Activated CD4-positive, alpha-beta memory T cell treated with anti-CD3 and anti-CD28 coated beads for 36 hours (primary cell): ENCODE results near the gene ECI1. TPM values are rescaled to one million over a fixed set of nuclear protein-coding genes. Genes with fewer than 3 reads are reported as not detected.

Experiments used
- CTCF ChIA-PET: fragments of 350-600 bp; sonication (Branson Sonifier 250); formaldehyde crosslinking; loops from one replicate; lab custom pipeline; 2021; ENCODE audit warnings: antibody characterized with exemption, inconsistent platforms; lab: Charles Lee
- POLR2A ChIA-PET: fragments of 350-600 bp; sonication (Branson Sonifier 250); formaldehyde crosslinking; loops from one replicate; lab custom pipeline; 2021; ENCODE audit warnings: antibody characterized with exemption; lab: Charles Lee
- DNase-seq: peaks from one replicate; pipeline ENCODE4 v3.0.0-alpha.2; 2020
- H3K27ac Mint-ChIP-seq: one replicate; pipeline ENCODE4 v1.8.0; 2021; ENCODE audit warnings: mixed read lengths
- H3K27me3 Mint-ChIP-seq: one replicate; pipeline ENCODE4 v1.8.0; 2021; ENCODE audit warnings: mixed read lengths
- H3K36me3 Mint-ChIP-seq: one replicate; pipeline ENCODE4 v1.8.0; 2021; ENCODE audit warnings: mixed read lengths
- H3K4me1 Mint-ChIP-seq: one replicate; pipeline ENCODE4 v1.8.0; 2021; ENCODE audit warnings: low read depth, mixed read lengths
- H3K4me3 Mint-ChIP-seq: one replicate; pipeline ENCODE4 v1.8.0; 2021; ENCODE audit warnings: mild to moderate bottlenecking, mixed read lengths
- H3K9me3 Mint-ChIP-seq: one replicate; pipeline ENCODE4 v1.8.0; 2021; ENCODE audit warnings: mixed read lengths
- intact Hi-C: fragments of 100-400 bp; cut with micrococcal nuclease; formaldehyde crosslinking; loops from one replicate; pipeline ENCODE4 v1.15.1; 2023
- total RNA-seq, 2 experiments: library from RNA; stranded (reverse); gene quantifications; one replicate each; pipeline ENCODE4 v1.2.3, GENCODE V29; 2021

The ECI1 gene
- total RNA-seq: 10 to 100 TPM; 50.7 to 52.5 TPM

DNA sequence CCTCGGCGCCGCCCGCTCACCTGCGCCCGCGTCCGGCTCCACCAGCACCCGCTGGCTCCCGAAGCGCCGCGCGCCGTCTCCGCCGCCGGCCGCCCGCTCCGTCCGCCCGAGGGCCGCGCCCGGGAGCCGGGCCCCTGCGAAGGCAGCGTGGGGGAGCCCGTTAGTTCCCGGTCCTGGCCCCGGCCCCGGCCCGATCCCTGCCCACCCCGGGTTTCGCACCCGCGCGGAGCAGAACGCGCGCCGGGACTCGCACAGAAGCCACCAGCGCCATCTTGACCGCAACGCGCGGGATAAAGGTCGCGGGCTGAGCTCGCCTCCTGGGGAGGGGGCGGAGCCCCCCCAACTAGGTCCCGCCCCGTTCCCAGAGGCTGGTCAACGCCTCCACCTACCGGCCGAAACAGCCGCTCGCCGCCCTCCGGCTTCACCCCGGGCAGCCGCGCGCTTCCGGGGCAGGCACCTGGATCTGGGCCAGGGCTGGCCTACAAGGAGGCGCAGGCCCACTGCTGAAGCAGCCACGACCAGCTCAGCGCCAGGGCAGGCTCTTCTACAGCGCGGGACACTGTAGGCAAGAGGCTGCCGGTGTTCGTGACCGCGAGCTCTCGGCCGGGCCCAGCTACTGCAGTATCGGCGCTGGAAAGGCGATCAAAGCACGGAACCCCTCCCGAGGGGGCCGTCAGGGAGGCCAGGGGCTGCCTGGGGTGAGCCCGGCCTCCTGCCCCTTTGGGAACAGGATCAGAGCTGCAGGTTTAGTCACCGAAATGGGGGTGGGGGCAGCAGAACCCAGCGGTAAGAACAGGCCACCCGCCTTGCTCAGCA lies at the start of gene ECI1:
Gene ECI1, minus strand, starts transcription at position 292 of the 816 bp plus-strand sequence. Its CDS starts 21 bp downstream, at position 271.
- H3K27ac Mint-ChIP-seq: peak within 1 kb of the TSS; percentile 89
- ChIA-PET CTCF (interaction anchor here (0.6 to 4.0 kb wide), 12 partner anchors 12 to 264 kb away, joined by 3 to 31 read pairs (median 4); partner anchors contain the start of genes ABCA3, CASKIN1 and PGP), POLR2A (interaction anchor here (0.5 to 3.1 kb wide), 12 partner anchors 10 to 264 kb away, joined by 3 to 13 read pairs (median 4); partner anchors contain the start of genes E4F1, MLST8, PGP and TEDC2)
- H3K4me3 Mint-ChIP-seq: peak within 1 kb of the TSS; percentile 88
- intact Hi-C loops: loop anchor here (2.0 to 5.0 kb wide), 3 partner anchors 17 to 44 kb away; partner anchors contain the start of genes E4F1, MLST8 and RNPS1
- H3K27me3 Mint-ChIP-seq: no peaks in the 10 kb centered on the region
- peak; percentile 92 for DNase-seq
- H3K4me1 Mint-ChIP-seq: peaks cover 10% of the 10 kb centered on the region
- H3K9me3 Mint-ChIP-seq: no peaks in the 10 kb centered on the region
- peaks cover 27% of the 10 kb centered on the region for H3K36me3 Mint-ChIP-seq

- intact Hi-C loops: no loop called here
- Mint-ChIP-seq H3K36me3 (no peaks in the 10 kb centered on the region), H3K9me3 (no peaks in the 10 kb centered on the region), H3K4me3 (no peak overlapping the region), H3K27ac (no peak overlapping the region), H3K4me1 (no peaks in the 10 kb centered on the region), H3K27me3 (no peaks in the 10 kb centered on the region)
- DNase-seq: no peak
- CTCF ChIA-PET: no interaction called here
- POLR2A ChIA-PET: no interaction called here
Measured at GRCh38 chr16:2299915-2300192, 48.5 kb upstream of the ECI1 start.

GRCh38 chr16:2299121-2299914 lies 47.9 kb upstream of the ECI1 start:
- no peak overlapping the region for H3K27ac Mint-ChIP-seq
- no peak for DNase-seq
- H3K4me1 Mint-ChIP-seq: no peaks in the 10 kb centered on the region
- POLR2A ChIA-PET: no interaction called here
- H3K4me3 Mint-ChIP-seq: no peak overlapping the region
- no peaks in the 10 kb centered on the region for H3K27me3 Mint-ChIP-seq
- H3K9me3 Mint-ChIP-seq: no peaks in the 10 kb centered on the region
- H3K36me3 Mint-ChIP-seq: no peaks in the 10 kb centered on the region
- CTCF ChIA-PET: no interaction called here
- intact Hi-C loops: no loop called here

DNA sequence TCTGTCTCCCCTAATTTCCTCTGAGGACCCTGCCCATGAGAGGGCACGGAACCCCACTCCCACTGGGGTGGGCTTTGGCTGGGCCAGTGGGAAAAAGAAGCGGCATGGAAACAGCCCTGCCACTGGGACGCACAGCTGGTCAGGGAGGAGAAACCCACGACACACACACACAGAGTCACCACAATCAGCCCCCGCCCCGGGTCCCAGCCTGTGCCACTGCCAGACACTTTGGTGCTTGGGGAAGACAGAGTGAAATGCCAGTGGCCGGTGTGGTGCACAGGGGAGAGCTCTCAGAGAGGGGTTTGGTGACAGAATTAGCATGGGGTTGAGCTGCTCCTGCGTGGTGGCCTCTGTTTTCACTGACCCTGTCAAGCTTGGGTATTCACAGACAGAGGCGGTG lies 47.2 kb upstream of the ECI1 start:
- H3K36me3 Mint-ChIP-seq: no peaks in the 10 kb centered on the region
- H3K4me3 Mint-ChIP-seq: no peak overlapping the region
- no peaks in the 10 kb centered on the region for H3K9me3 Mint-ChIP-seq
- ChIA-PET CTCF (no interaction called here), POLR2A (no interaction called here)
- intact Hi-C loops: no loop called here
- no peak for DNase-seq
- H3K4me1 Mint-ChIP-seq: no peaks in the 10 kb centered on the region
- H3K27ac Mint-ChIP-seq: no peak overlapping the region
- H3K27me3 Mint-ChIP-seq: no peaks in the 10 kb centered on the region

GRCh38 chr16:2297506-2297860 lies 46.1 kb upstream of the ECI1 start:
- H3K4me1 Mint-ChIP-seq: no peaks in the 10 kb centered on the region
- no peak overlapping the region for H3K27ac Mint-ChIP-seq
- no peaks in the 10 kb centered on the region for H3K36me3 Mint-ChIP-seq
- DNase-seq: no peak
- no peak overlapping the region for H3K4me3 Mint-ChIP-seq
- POLR2A ChIA-PET: no interaction called here
- CTCF ChIA-PET: no interaction called here
- intact Hi-C loops: no loop called here
- no peaks in the 10 kb centered on the region for H3K9me3 Mint-ChIP-seq
- no peaks in the 10 kb centered on the region for H3K27me3 Mint-ChIP-seq

- intact Hi-C loops: no loop called here
- Mint-ChIP-seq H3K27me3 (no peaks in the 10 kb centered on the region), H3K27ac (no peak overlapping the region), H3K9me3 (no peaks in the 10 kb centered on the region), H3K36me3 (no peaks in the 10 kb centered on the region), H3K4me3 (no peak overlapping the region), H3K4me1 (no peaks in the 10 kb centered on the region)
- CTCF ChIA-PET: no interaction called here
- POLR2A ChIA-PET: no interaction called here
- DNase-seq: peak; percentile 37
Measured at GRCh38 chr16:2296661-2297505, 45.5 kb upstream of the ECI1 start.

- no peak for DNase-seq
- ChIA-PET POLR2A (no interaction called here), CTCF (interaction anchor here (1.1 kb wide), 1 partner anchor 206 kb away, joined by 4 read pairs; no protein-coding TSS in a partner anchor)
- no peak overlapping the region for H3K4me3 Mint-ChIP-seq
- intact Hi-C loops: no loop called here
- H3K27me3 Mint-ChIP-seq: no peaks in the 10 kb centered on the region
- no peaks in the 10 kb centered on the region for H3K9me3 Mint-ChIP-seq
- H3K4me1 Mint-ChIP-seq: no peaks in the 10 kb centered on the region
- H3K36me3 Mint-ChIP-seq: no peaks in the 10 kb centered on the region
- no peak overlapping the region for H3K27ac Mint-ChIP-seq
Measured at GRCh38 chr16:2295056-2295798, 43.8 kb upstream of the ECI1 start.

DNA sequence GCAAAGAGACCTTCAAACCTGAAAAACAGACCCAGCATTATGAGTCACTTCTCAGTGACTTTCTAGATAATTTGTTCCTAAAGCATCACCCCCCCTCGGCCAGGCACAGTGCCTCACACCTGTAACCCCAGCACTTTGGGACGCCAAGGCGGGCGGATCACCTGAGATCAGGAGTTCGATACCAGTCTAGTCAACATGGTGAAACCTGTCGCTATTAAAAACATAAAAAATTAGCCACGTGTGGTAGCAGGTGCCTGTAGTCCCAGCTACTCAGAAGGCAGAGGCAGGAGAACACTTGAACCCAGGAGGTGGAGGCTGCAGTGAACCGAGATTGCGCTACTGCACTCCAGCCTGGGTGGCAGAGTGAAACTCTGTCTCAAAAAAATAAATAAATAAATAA lies 40.8 kb upstream of the ECI1 start:
- H3K36me3 Mint-ChIP-seq: no peaks in the 10 kb centered on the region
- no peak for DNase-seq
- H3K4me3 Mint-ChIP-seq: no peak overlapping the region
- no peaks in the 10 kb centered on the region for H3K4me1 Mint-ChIP-seq
- no peaks in the 10 kb centered on the region for H3K9me3 Mint-ChIP-seq
- no peaks in the 10 kb centered on the region for H3K27me3 Mint-ChIP-seq
- no peak overlapping the region for H3K27ac Mint-ChIP-seq
- intact Hi-C loops: no loop called here
- POLR2A ChIA-PET: no interaction called here
- CTCF ChIA-PET: no interaction called here

DNA sequence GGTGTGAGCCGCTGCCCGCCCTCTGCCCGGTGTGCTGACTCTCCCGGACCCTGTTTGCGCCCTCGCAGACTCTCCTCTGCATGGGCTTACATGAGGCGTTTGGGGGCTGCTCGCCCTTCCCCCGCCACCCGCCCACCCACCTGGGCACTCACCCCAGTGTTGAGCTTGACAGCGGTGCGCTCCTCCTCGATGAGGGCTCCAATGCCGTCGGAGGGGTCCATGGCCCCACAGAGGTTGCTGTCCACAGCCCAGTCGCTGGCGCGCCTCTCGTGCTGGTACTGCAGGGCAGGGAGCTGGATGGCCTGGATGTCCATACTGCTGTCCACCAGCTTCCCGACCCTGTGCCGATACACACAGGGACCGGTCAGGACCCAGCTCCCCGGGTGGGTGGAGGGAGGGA lies 37.9 kb upstream of the ECI1 start:
- POLR2A ChIA-PET: no interaction called here
- H3K4me3 Mint-ChIP-seq: no peak overlapping the region
- no peaks in the 10 kb centered on the region for H3K36me3 Mint-ChIP-seq
- no peak overlapping the region for H3K27ac Mint-ChIP-seq
- H3K27me3 Mint-ChIP-seq: no peaks in the 10 kb centered on the region
- intact Hi-C loops: no loop called here
- DNase-seq: no peak
- no peaks in the 10 kb centered on the region for H3K4me1 Mint-ChIP-seq
- CTCF ChIA-PET: no interaction called here
- no peaks in the 10 kb centered on the region for H3K9me3 Mint-ChIP-seq

- ChIA-PET POLR2A (no interaction called here), CTCF (interaction anchor here (0.9 kb wide), 1 partner anchor 52 kb away, joined by 3 read pairs; the partner anchor contains the start of gene ABCA3)
- no peaks in the 10 kb centered on the region for H3K9me3 Mint-ChIP-seq
Measured at GRCh38 chr16:2288726-2289125, 37.3 kb upstream of the ECI1 start.

DNA sequence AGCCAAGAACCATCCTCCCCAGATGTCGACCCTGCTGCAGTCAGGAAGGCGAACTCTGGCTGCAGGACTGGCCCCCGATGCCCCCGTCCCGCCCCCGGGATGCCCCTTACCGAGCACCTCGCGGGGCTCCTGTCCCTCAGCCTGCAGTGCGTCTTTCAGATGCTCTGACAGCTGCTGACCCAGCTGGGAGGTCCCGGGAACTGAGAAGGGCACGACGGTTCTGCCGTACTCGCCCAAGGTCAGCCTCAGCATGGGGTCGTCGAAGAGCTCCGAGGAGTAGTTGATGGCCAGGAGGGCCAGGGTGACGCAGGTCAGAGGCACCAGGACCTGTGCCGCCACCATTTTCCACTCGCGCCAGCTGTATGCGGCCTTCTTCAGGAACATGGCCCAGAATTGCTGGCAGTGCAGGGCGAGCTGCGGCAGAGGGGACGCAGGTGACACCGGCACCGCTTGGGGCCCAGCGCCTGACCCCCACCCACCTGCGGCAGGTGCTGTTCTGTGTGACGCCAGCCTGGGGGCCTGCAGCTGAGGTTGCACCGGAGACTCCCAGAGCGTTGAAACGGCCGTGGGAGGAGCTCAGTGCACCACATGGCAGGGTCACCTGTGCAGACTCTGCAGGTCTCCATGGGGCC lies 36.6 kb upstream of the ECI1 start:
- CTCF ChIA-PET: interaction anchor here (0.9 kb wide), 1 partner anchor 52 kb away, joined by 3 read pairs; the partner anchor contains the start of gene ABCA3
- Mint-ChIP-seq H3K27me3 (no peaks in the 10 kb centered on the region), H3K27ac (no peak overlapping the region), H3K4me1 (no peaks in the 10 kb centered on the region), H3K4me3 (no peak overlapping the region), H3K36me3 (peaks cover 3% of the 10 kb centered on the region), H3K9me3 (no peaks in the 10 kb centered on the region)
- POLR2A ChIA-PET: no interaction called here
- DNase-seq: no peak
- intact Hi-C loops: no loop called here

More at GRCh38 chr16:2288726-2289125, 37.3 kb upstream of the ECI1 start:
- H3K4me3 Mint-ChIP-seq: no peak overlapping the region
- no peaks in the 10 kb centered on the region for H3K4me1 Mint-ChIP-seq
- H3K27ac Mint-ChIP-seq: no peak overlapping the region
- intact Hi-C loops: no loop called here
- DNase-seq: no peak
- no peaks in the 10 kb centered on the region for H3K27me3 Mint-ChIP-seq
- peaks cover 1% of the 10 kb centered on the region for H3K36me3 Mint-ChIP-seq
